Measurements from ENCODE around the gene STAT5A. TPM values are rescaled to one million over a fixed set of nuclear protein-coding genes. Genes with fewer than 3 reads are reported as not detected.

STAT5A gene
- polyA plus RNA-seq, 1 of the 3 experiments (the other 2 are of a cell fraction): 2.3 TPM

GRCh38 chr17:42323268-42323773 lies 35.0 kb downstream of the STAT5A start:
- no peak for DNase-seq
- POLR2A ChIA-PET: interaction anchor here (1.5 kb wide), 1 partner anchor 83 kb away, joined by 5 read pairs; no protein-coding TSS in a partner anchor
- no peak overlapping the region for H3K27ac ChIP-seq (ENCODE audit: low read depth in 2 of 2, low read length in 1 of 2)
- no peak overlapping the region for H3K4me3 ChIP-seq (ENCODE audit: low read depth in 2 of 2, low read length in 1 of 2)
- no peaks in the 10 kb centered on the region for H3K9me2 ChIP-seq
- CTCF ChIA-PET: interaction anchor here (0.7 to 26.2 kb wide), 24 partner anchors 8 to 204 kb away, joined by 3 to 683 read pairs (median 4); partner anchors contain the start of gene CAVIN1
- H3K36me3 ChIP-seq (replicated peaks in 1 of 2; ENCODE audit: control insufficient read depth in 1 of 2, insufficient read depth in 2 of 2, low read length in 1 of 2): peaks cover 27 to 56% of the 10 kb centered on the region in 2 experiments
- H3K9ac ChIP-seq: no peak overlapping the region
- WGBS (ENCODE audit: low lambda C conversion rate): 94% methylated on average over 5 of the region's 5 CpGs
- no peaks in the 10 kb centered on the region for H4K20me1 ChIP-seq (ENCODE audit: insufficient read depth)
- H3K27me3 ChIP-seq (ENCODE audit: insufficient read depth): no peaks in the 10 kb centered on the region
- H3F3A ChIP-seq (replicated peaks; ENCODE audit: insufficient read depth): peaks cover 18% of the 10 kb centered on the region
- H3K9me3 ChIP-seq: no peaks in the 10 kb centered on the region
- peaks cover 16% of the 10 kb centered on the region for H3K79me2 ChIP-seq (ENCODE audit: insufficient read depth)
- TF ChIP-seq SIN3A (IDR thresholded peaks at IDR 0.05; ENCODE audit: borderline replicate concordance, low read depth, low read length): no peak
- no peak for TF ChIP-seq RFX5 (IDR thresholded peaks at IDR 0.05; ENCODE audit: low read length)
- no peak for TF ChIP-seq MAX (IDR thresholded peaks at IDR 0.05; ENCODE audit: low read depth)
- TF ChIP-seq USF1 (IDR thresholded peaks at IDR 0.05; ENCODE audit: borderline replicate concordance, low read depth): no peak
- no peak for TF ChIP-seq ZBTB33 (IDR thresholded peaks at IDR 0.05; ENCODE audit: borderline replicate concordance, low read depth)
- TF ChIP-seq MEF2A (IDR thresholded peaks at IDR 0.05; ENCODE audit: borderline replicate concordance, low read depth): no peak
- no peak for TF ChIP-seq RCOR1 (IDR thresholded peaks at IDR 0.05; ENCODE audit: low read length)
- no peak for TF ChIP-seq TCF12 (IDR thresholded peaks at IDR 0.05)
- H2AFZ ChIP-seq (ENCODE audit: low read depth): no peak overlapping the region
- H3K4me1 ChIP-seq (ENCODE audit: control insufficient read depth in 1 of 2, insufficient read depth in 2 of 2, low read depth in 1 of 2, low read length in 1 of 2): peaks cover 6 to 27% of the 10 kb centered on the region in 2 experiments; a peak in 3 of 4 replicates
- no peak overlapping the region for H3K4me2 ChIP-seq

GRCh38 chr17:42325026-42325425 lies 36.7 kb downstream of the STAT5A start:
- Histone ChIP-seq H3K27me3 (ENCODE audit: insufficient read depth) (no peaks in the 10 kb centered on the region), H3K4me2 (no peak overlapping the region), H3K36me3 (replicated peaks in 1 of 2; ENCODE audit: control insufficient read depth in 1 of 2, insufficient read depth in 2 of 2, low read length in 1 of 2) (peaks cover 21 to 55% of the 10 kb centered on the region in 2 experiments), H3K79me2 (ENCODE audit: insufficient read depth) (peaks cover 16% of the 10 kb centered on the region; the same call in 1 of the 2 replicates), H3K9me2 (no peaks in the 10 kb centered on the region), H3F3A (replicated peaks; ENCODE audit: insufficient read depth) (peaks cover 35% of the 10 kb centered on the region), H3K9ac (peak overlapping the region; percentile 30; the same call in 1 of the 2 replicates), H3K27ac (ENCODE audit: low read depth in 2 of 2, low read length in 1 of 2) (peak overlapping the region in 1 of 2 experiments; percentile 68; a peak in 2 of 4 replicates), H3K4me3 (ENCODE audit: low read depth in 2 of 2, low read length in 1 of 2) (no peak overlapping the region), H3K4me1 (ENCODE audit: control insufficient read depth in 1 of 2, insufficient read depth in 2 of 2, low read depth in 1 of 2, low read length in 1 of 2) (peaks cover 1 to 35% of the 10 kb centered on the region in 2 experiments; a peak in 3 of 4 replicates), H2AFZ (ENCODE audit: low read depth) (no peak overlapping the region), H4K20me1 (ENCODE audit: insufficient read depth) (no peaks in the 10 kb centered on the region), H3K9me3 (no peaks in the 10 kb centered on the region)
- POLR2A ChIA-PET: no interaction called here
- no peak for DNase-seq
- 21% methylated on average over 7 of the region's 7 CpGs for WGBS (ENCODE audit: low lambda C conversion rate)
- CTCF ChIA-PET: interaction anchor here (0.7 to 26.2 kb wide), 6 partner anchors 13 to 110 kb away, joined by 3 to 683 read pairs (median 4); no protein-coding TSS in a partner anchor
- no peak for TF ChIP-seq REST (IDR thresholded peaks at IDR 0.05; ENCODE audit: low read depth, low read length)
- TF ChIP-seq CTCF (IDR thresholded peaks at IDR 0.05): no peak
- no peak for TF ChIP-seq USF1 (IDR thresholded peaks at IDR 0.05; ENCODE audit: borderline replicate concordance, low read depth)
- TF ChIP-seq FOSL2 (IDR thresholded peaks at IDR 0.05; ENCODE audit: borderline replicate concordance, low read depth): peak; percentile 87
- TF ChIP-seq, protein P1, sequence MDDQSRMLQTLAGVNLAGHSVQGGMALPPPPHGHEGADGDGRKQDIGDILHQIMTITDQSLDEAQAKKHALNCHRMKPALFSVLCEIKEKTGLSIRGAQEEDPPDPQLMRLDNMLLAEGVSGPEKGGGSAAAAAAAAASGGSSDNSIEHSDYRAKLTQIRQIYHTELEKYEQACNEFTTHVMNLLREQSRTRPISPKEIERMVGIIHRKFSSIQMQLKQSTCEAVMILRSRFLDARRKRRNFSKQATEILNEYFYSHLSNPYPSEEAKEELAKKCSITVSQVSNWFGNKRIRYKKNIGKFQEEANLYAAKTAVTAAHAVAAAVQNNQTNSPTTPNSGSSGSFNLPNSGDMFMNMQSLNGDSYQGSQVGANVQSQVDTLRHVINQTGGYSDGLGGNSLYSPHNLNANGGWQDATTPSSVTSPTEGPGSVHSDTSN (IDR thresholded peaks at IDR 0.05): peak; percentile 65
- peak; percentile 74 for TF ChIP-seq MAX (IDR thresholded peaks at IDR 0.05; ENCODE audit: low read depth)
- no peak for TF ChIP-seq POLR2AphosphoS5 (IDR thresholded peaks at IDR 0.05; ENCODE audit: low read depth, low read length)
- peak; percentile 60; the same call in 1 of the 2 replicates for TF ChIP-seq TCF12 (IDR thresholded peaks at IDR 0.05)
- no peak for TF ChIP-seq MXI1 (IDR thresholded peaks at IDR 0.05; ENCODE audit: low read depth, low read length)
